IPS DF 19.7 (cell line): ENCODE measurements around the gene PNMT.
"Not testable (repeated sequence)": the region's sequence is repeated elsewhere in the genome, so short reads cannot be mapped to it uniquely, and the experiment has no call there.

Source experiments
- DNase-seq: peaks from one replicate; pipeline ENCODE4 v3.0.0-alpha.2; 2013; ENCODE audit warnings: low read depth, low spot score

The PNMT gene

GRCh38 chr17:39706383-39706782, 38.1 kb downstream of the PNMT start:
- no peak for DNase-seq

GRCh38 chr17:39706921-39707337, 38.7 kb downstream of the PNMT start:
- DNase-seq = no peak

- no peak for DNase-seq
Measured at GRCh38 chr17:39709319-39709997, 41.2 kb downstream of the PNMT start.

- no peak for DNase-seq
Measured at GRCh38 chr17:39709998-39710964, 42.0 kb downstream of the PNMT start.

GRCh38 chr17:39711071-39711470, 42.8 kb downstream of the PNMT start:
- not testable (repeated sequence) for DNase-seq

- DNase-seq = no peak
Measured at GRCh38 chr17:39711851-39712250, 43.6 kb downstream of the PNMT start.

GRCh38 chr17:39714234-39714633, 46.0 kb downstream of the PNMT start:
- DNase-seq = no peak

- no peak for DNase-seq
Measured at GRCh38 chr17:39715375-39716072, 47.3 kb downstream of the PNMT start.

GRCh38 chr17:39716073-39716818, 48.0 kb downstream of the PNMT start:
- no peak for DNase-seq

- DNase-seq = no peak
Measured at GRCh38 chr17:39716879-39717536, 48.8 kb downstream of the PNMT start.

- no peak for DNase-seq
Measured at GRCh38 chr17:39717660-39718059, 49.4 kb downstream of the PNMT start.

GRCh38 chr17:39719563-39720355, 51.5 kb downstream of the PNMT start:
- no peak for DNase-seq
